Eye (tissue), 1 donor: Measurements from ENCODE around the gene RLN1.
"Not testable (repeated sequence)": the region's sequence is repeated elsewhere in the genome, so short reads cannot be mapped to it uniquely, and the experiment has no call there.

Experiments used
- DNase-seq: peaks from one replicate; pipeline ENCODE4 v3.0.0-alpha.2; 2015

RLN1 gene, protein sequence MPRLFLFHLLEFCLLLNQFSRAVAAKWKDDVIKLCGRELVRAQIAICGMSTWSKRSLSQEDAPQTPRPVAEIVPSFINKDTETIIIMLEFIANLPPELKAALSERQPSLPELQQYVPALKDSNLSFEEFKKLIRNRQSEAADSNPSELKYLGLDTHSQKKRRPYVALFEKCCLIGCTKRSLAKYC

GRCh38 chr9:5338992-5339981, at the start of gene RLN1:
Gene RLN1, minus strand, starts transcription at chr9:5339876. Its CDS starts 130 bp downstream, at chr9:5339746.
- DNase-seq = peak; percentile 42

- DNase-seq = no peak
Observed at GRCh38 chr9:5389109-5389732, 49.5 kb upstream of the RLN1 start.

- DNase-seq = no peak
Observed at GRCh38 chr9:5388026-5388819, 48.5 kb upstream of the RLN1 start.

DNA sequence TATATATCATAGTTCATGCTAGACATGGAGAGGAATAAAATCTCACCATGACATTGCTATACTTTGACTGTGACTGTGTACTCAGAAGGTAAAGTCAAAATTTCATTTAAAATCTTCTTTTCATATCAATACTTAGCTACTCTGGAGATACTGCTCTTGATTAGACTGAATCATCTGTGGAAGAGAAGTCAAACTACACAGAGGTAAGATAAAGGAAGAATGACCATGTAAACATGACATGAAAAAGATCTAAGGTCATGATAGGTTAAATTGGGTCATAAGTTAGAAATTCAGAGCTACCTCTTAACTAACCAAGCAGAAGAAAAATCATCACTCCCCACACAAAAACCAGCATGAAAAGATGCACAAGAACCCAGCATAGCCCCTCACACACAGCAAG, 44.8 kb upstream of the RLN1 start:
- DNase-seq = no peak

GRCh38 chr9:5382479-5382878, 42.8 kb upstream of the RLN1 start:
- no peak for DNase-seq

DNA sequence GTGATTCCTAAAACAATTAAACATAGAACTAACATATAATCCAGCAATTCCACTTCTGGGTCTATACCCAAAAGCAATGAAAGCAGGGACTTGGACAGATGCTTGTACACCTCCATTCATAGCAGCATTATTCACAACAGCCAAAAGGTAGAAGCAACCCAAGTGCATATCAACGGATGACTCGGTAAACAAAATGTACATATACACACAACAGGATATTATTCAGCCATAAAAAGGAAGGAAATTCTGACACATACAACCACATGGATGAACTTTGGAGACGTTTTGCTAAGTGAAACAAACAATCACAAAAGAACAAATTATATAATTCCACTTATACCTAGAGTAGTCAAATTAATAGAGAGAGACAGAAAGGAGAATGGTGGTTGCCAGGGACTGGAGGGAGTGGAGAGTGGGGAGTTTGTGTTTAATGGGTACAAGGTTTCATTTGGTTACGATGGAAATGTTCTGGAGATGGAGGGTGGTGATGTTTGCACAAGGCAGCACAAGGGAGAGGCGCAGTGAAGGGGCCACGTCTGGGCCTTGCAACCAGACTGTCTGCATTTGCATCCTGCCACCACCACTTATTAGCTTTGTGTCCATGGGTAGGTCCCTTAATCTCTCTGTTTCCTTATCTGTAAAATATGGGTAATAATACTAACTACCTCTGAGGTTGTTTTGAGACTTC, 36.3 kb upstream of the RLN1 start:
- no peak for DNase-seq

DNA sequence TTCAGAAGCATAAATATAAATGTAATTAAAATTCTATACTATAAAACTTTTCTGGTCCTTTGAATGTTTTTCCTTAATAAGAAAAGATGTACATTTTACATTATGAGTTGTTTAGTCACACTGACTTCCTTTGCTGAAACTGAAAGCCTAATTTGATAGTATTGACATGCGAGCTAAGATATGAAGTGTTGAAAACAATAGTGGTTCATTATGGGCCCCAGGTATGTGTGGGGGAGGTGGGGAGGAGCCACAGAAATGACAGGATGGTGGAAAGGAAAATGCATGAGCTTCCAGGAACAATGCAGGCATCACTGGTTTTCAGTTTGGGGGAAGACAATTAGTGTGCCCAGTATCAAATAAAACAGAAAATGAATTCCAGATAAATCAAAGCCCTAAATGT, 35.4 kb upstream of the RLN1 start:
- no peak for DNase-seq

DNA sequence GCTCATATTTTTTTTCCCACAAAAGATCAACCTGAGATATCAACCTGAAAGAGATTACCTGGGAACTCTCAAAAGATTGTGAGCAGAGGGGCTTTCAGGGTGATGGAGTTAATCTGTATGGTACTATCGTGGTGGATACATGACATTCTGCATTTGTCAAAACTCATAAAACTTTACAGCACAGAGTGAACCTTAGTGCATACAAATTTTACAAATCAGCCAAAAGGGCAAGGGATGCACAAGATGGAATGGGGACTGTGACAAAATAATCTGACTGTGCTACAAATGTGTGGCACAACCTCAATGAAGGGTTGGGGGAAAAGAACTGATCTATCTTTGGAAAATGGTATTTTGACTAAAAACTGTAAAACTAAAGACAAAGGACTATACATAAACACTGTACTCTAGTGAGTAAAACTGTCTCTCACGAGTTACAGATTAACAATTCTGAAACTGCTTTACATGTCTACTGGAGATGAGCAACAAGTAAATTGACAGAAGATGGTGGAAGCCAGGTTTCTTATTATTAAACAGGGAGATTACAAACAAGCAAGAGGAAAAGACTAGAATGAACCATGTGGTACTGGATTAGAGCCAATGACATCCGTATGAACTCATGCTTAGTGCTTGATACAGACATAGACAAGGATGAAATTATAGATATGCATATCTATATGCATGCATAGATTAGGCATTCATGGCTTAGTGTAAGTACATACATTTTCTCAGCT, 24.8 kb upstream of the RLN1 start:
- DNase-seq = no peak

DNA sequence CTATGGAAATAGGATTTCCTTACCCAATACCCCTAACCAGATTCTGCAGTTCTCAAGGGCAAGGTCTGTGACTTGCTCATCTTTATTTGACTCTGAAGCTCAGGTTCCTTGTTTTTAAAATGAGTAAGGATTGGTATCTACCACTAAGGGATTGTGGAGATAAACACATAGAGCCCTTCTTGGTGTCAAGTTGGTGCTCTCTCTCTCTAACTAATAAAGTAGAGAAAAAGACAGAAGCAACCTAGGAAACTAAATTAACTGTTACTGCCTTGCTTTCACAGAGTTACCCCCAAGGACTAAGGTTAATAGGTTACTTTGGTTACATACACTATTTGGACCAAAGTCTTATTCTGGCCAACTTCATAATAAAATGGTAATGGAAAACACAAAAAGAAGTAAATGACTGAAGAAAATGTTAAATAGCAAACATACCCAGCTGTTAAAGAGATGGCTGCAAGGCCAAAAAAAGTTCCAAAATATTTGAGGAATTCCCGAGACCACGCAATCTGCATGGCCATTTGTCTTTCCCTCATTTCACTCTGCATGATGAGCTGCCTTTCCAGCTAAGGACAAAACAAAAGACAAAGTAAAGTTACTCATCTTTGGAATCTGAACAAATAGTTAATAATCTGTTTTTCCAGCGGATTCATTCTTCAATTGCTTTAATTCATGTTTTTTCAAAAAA, 21.8 kb upstream of the RLN1 start:
- DNase-seq = no peak

DNA sequence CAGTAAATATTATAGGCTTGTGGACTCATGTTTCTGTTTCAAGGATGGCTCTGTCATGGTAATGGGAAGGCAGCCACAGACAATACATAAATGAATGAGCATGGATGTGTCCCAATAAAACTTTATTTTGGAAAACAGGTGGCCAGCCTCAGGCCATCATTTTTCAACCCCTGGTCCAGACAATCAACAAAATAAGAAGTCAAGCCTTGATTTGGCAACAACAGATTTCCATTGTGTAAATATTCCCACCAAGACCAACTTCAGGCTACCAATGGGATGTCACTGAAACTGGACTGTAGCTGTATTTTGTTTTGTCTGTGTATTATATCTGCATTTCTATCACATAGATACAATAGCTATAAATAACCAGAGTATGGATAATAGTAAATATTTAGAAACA, 20.7 kb upstream of the RLN1 start:
- no peak for DNase-seq

DNA sequence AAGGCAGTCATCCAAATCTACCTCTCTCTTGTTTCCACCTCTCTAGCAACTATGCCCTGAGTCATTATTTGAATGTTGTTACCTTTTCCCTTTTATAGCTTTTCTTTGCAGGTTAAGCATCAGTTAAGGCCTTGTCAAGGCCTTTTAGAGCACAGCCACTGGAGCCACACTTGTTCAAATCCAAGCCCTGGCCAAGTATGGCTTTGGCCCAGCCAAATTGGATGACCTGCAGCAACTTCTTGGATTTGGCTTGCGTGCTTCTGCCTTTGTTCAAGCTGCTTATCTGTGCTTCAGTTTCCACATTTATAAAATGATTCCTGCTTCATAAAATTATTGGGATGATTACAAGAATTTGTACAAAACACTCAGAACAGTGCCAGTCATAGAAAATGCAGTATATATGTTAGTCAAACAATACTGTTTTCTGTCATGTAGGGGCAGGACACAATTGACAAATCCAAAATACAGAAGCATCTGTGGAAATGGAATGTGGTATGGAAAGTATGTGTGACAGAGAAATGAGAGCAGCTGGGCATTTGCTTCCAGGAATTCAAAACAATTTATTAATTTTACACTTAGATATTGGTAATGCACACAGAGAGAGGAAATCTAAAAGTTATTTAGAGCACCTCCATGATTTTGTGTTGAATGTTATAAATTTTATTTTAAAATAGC, 17.9 kb upstream of the RLN1 start:
- no peak for DNase-seq

- DNase-seq = no peak
Observed at GRCh38 chr9:5355817-5356216, 16.1 kb upstream of the RLN1 start.

DNA sequence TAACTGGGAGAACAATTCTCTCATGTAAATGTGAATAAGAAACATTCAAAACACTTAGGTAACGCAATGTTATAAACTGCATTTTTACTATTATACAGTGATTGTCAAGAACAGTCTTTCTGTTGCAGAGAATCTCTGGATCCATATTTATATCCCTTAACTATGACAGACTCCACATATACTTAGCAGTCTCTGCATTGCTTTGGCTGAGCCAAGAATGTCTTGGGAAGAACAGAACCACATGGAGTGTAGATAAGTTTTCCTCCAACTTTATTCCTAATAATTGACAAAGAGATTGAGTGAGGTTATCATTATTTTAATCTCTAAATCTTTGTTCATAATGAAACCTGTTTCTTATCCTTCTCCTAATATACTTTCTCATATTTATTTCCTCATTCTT, 15.6 kb upstream of the RLN1 start:
- no peak for DNase-seq

DNA sequence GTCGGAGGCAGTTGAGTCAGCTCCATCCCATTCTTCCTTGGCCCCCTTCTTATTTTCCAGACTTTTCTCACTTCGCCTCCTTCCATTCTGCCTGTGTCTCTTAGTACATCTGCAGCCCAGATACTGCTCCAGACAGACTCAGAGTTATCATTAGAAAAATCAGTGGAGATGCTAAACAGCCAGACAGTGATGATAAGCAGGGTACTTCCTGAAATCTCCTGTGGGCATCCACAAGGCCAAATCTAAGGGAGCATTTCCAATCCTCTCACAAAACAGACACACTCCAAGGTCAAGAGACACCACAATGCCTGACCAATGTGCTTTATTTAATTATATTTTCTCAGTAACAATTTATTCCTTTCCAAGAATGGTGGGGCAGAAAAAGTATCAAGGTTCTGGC, 14.5 kb upstream of the RLN1 start:
- no peak for DNase-seq

GRCh38 chr9:5352637-5353248, 13.1 kb upstream of the RLN1 start:
- no peak for DNase-seq

- no peak for DNase-seq
Observed at GRCh38 chr9:5336688-5337087, 3.0 kb downstream of the RLN1 start.

DNA sequence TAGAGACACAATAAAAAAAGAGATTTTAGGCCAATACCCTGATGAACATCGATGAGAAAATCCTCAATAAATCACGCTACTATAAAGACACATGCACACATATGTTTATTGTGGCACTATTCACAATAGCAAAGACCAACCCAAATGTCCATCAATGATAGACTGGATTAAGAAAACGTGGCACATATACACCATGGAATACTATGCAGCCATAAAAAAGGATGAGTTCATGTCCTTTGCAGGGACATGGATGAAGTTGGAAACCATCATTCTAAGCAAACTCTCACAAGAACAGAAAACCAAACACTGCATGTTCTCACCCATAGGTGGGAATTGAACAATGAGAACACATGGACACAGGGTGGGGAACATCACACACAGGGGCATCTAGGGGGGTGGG, 8.4 kb downstream of the RLN1 start:
- not testable (repeated sequence) for DNase-seq

DNA sequence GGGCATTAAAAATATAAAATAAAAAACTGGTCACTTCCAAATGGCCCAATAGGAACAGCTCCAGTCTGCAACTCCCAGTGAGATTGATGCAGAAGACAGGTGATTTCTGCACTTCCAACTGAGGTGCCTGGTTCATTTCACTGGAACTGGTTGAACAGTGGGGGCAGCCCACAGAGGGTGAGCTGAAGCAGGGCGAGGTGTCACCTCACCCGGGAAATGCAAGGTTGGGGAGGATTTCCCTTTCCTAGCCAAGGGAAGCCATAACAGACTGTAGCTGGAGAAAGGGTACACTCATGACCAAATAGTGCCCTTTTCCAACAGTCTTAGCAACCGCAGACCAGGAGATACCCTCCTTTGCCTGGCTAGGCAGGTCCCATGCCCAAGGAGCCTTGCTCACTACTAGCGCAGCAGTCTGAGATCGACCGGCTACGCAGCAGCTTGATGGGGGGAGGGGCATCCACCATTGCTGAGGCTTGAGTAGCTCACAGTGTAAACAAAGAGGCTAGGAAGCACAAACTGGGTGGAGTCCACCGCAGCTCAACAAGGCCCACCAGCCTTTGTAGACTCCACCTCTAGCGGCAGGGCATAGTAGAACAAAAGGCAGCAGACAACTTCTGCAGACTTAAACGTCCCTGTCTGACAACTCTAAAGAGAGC, 12.7 kb downstream of the RLN1 start:
- DNase-seq = peak; percentile 33

- no peak for DNase-seq
Observed at GRCh38 chr9:5326187-5326586, 13.5 kb downstream of the RLN1 start.
